GM19023 (cell line): Measurements from ENCODE around the gene LAMB4.
A peak's percentile ranks its signal among the peaks of the same experiment; 100 is the strongest.
"Not testable (repeated sequence)": the region's sequence is repeated elsewhere in the genome, so short reads cannot be mapped to it uniquely, and the experiment has no call there.

Experiments used
- ATAC-seq: cut with Tn5 transposase; IDR thresholded peaks from one replicate; pipeline ENCODE4 v1.9.1; 2021; ENCODE audit warnings: mild to moderate bottlenecking, moderate library complexity; ENCODE audit not compliant: unreplicated experiment

LAMB4 gene

GRCh38 chr7:108051454-108051853, 78.7 kb downstream of the LAMB4 start:
- ATAC-seq: no peak

GRCh38 chr7:108049962-108050361, 80.2 kb downstream of the LAMB4 start:
- peak; percentile 63 for ATAC-seq

- no peak for ATAC-seq
These were observed 81.7 kb downstream of the LAMB4 start for GRCh38 chr7:108048422-108048821.

GRCh38 chr7:108046952-108047506, 83.1 kb downstream of the LAMB4 start:
- ATAC-seq: no peak

- ATAC-seq: no peak
These were observed 84.5 kb downstream of the LAMB4 start for GRCh38 chr7:108045669-108046068.

GRCh38 chr7:108045154-108045553, 85.0 kb downstream of the LAMB4 start:
- ATAC-seq: no peak

- ATAC-seq: no peak
These were observed 85.8 kb downstream of the LAMB4 start for GRCh38 chr7:108044345-108044744.

GRCh38 chr7:108038986-108039385, 91.2 kb downstream of the LAMB4 start:
- no peak for ATAC-seq

GRCh38 chr7:108037741-108038140, 92.4 kb downstream of the LAMB4 start:
- ATAC-seq: no peak

- ATAC-seq: no peak
These were observed 93.0 kb downstream of the LAMB4 start for GRCh38 chr7:108037140-108037539.

- no peak for ATAC-seq
These were observed 95.6 kb downstream of the LAMB4 start for GRCh38 chr7:108034586-108034985.

GRCh38 chr7:108033776-108034497, 96.2 kb downstream of the LAMB4 start:
- ATAC-seq: no peak

GRCh38 chr7:108033309-108033708, 96.9 kb downstream of the LAMB4 start:
- not testable (repeated sequence) for ATAC-seq

- ATAC-seq: no peak
These were observed 99.6 kb downstream of the LAMB4 start for GRCh38 chr7:108030516-108030915.

- no peak for ATAC-seq
These were observed 101.1 kb downstream of the LAMB4 start for GRCh38 chr7:108029034-108029433.

GRCh38 chr7:108028111-108028510, 102.0 kb downstream of the LAMB4 start:
- ATAC-seq: no peak

- ATAC-seq: no peak
These were observed 102.9 kb downstream of the LAMB4 start for GRCh38 chr7:108027239-108027638.

- ATAC-seq: no peak
These were observed 103.5 kb downstream of the LAMB4 start for GRCh38 chr7:108026647-108027046.

- ATAC-seq: no peak
These were observed 104.0 kb downstream of the LAMB4 start for GRCh38 chr7:108026116-108026515.

- no peak for ATAC-seq
These were observed 105.6 kb downstream of the LAMB4 start for GRCh38 chr7:108024538-108024937.

GRCh38 chr7:108020585-108020984, 109.6 kb downstream of the LAMB4 start:
- ATAC-seq: no peak

GRCh38 chr7:108018668-108019067, 111.5 kb downstream of the LAMB4 start:
- ATAC-seq: no peak

GRCh38 chr7:108017776-108018151, 112.4 kb downstream of the LAMB4 start:
- no peak for ATAC-seq
